GM12878 (cell line): ENCODE measurements around the gene CDHR2.

Experiments used
- CREB1 ChIP-seq: IDR thresholded peaks from 2 replicates; pipeline ENCODE4 v1.6.1; 2012; ENCODE audit warnings: low read depth, mild to moderate bottlenecking, inconsistent platforms
- CTCF ChIP-seq, 3 experiments: IDR thresholded peaks in 2 of 3; conservative IDR thresholded peaks in 1 of 3; 2 replicates each; pipeline ENCODE4 v1.5.1; 2011; ENCODE audit warnings: low read depth in 3 of 3, low read length in 3 of 3, mild to moderate bottlenecking in 3 of 3, control low read depth in 2 of 3, moderate library complexity in 2 of 3, inconsistent platforms in 1 of 3, mixed read lengths in 1 of 3; ENCODE audit not compliant: control insufficient read depth in 2 of 3, insufficient read depth in 1 of 3; ENCODE audit errors: extremely low read depth in 1 of 3
- JUND ChIP-seq: IDR thresholded peaks from 2 replicates; pipeline ENCODE4 v1.6.1; 2012; ENCODE audit warnings: low read depth, mild to moderate bottlenecking, low read length, improper control_type of control experiment, moderate library complexity
- KDM1A ChIP-seq: fragments of 200-600 bp; sonication (generic); IDR thresholded peaks from 2 replicates; pipeline ENCODE4 v1.6.1; 2016; ENCODE audit warnings: borderline replicate concordance
- MXI1 ChIP-seq: fragments of 150-350 bp; IDR thresholded peaks from 2 replicates; pipeline ENCODE4 v1.6.1; 2011; ENCODE audit warnings: low read depth, mild to moderate bottlenecking, inconsistent platforms, low read length, improper control_type of control experiment
- RAD21 ChIP-seq: IDR thresholded peaks from 2 replicates; pipeline ENCODE4 v1.6.1; 2011; ENCODE audit warnings: mild to moderate bottlenecking, low read depth, low read length, moderate library complexity; ENCODE audit not compliant: insufficient read depth
- RCOR1 ChIP-seq: conservative IDR thresholded peaks from 2 replicates; pipeline ENCODE4 v1.6.1; 2012; ENCODE audit warnings: low read depth, low read length, improper control_type of control experiment
- SIN3A ChIP-seq: IDR thresholded peaks from 2 replicates; pipeline ENCODE4 v1.6.1; 2012; ENCODE audit warnings: low read depth, low read length, improper control_type of control experiment
- TAF1 ChIP-seq: IDR thresholded peaks from 2 replicates; pipeline ENCODE4 v1.6.1; 2011; ENCODE audit warnings: mild to moderate bottlenecking, low read depth, low read length, borderline replicate concordance

- TF ChIP-seq TAF1, result no peak
- no peak for TF ChIP-seq RAD21
- TF ChIP-seq CTCF (IDR thresholded peaks at IDR 0.05 in 2 of 3, conservative IDR thresholded peaks at IDR 0.05 in 1 of 3; ENCODE audit: control insufficient read depth in 2 of 3, extremely low read depth in 1 of 3, insufficient read depth in 1 of 3, low read depth in 3 of 3, low read length in 3 of 3), result no peak
- no peak for TF ChIP-seq MXI1
- no peak for TF ChIP-seq CREB1
- TF ChIP-seq JUND, result no peak
- no peak for TF ChIP-seq SIN3A
- no peak for TF ChIP-seq KDM1A
- no peak for TF ChIP-seq RCOR1
Measured at GRCh38 chr5:176547802-176548201, 1.3 kb upstream of the CDHR2 start.
